HepG2 (cell line): ENCODE measurements around the gene MFSD12. TPM values are rescaled to one million over a fixed set of nuclear protein-coding genes. Genes with fewer than 3 reads are reported as not detected.

Experiments used
- CEBPB ChIP-seq: IDR thresholded peaks from 2 replicates; pipeline ENCODE4 v1.6.1; 2011; ENCODE audit warnings: low read depth, low read length, improper control_type of control experiment, borderline replicate concordance
- FLYWCH1 ChIP-seq: sonication (generic); formaldehyde crosslinking; IDR thresholded peaks from 2 replicates; pipeline ENCODE4 v1.8.1; 2023; ENCODE audit warnings: mild to moderate bottlenecking, missing genetic modification reagents
- KDM1A ChIP-seq: IDR thresholded peaks from 2 replicates; pipeline ENCODE4 v1.6.1; 2016; ENCODE audit warnings: missing compliant biosample characterization
- ONECUT2 ChIP-seq: sonication (generic); formaldehyde crosslinking; IDR thresholded peaks from 2 replicates; pipeline ENCODE4 v1.4.0; 2020; ENCODE audit warnings: missing genetic modification reagents
- SP1 ChIP-seq, 2 experiments: fragments of 450-650 bp in 1 of 2; sonication (generic) in 1 of 2; formaldehyde crosslinking in 1 of 2; IDR thresholded peaks; 2 replicates each; pipeline versions ENCODE4 v1.4.0 to v1.6.1; 2016 to 2020; ENCODE audit warnings: missing genetic modification reagents in 1 of 2
- SP5 ChIP-seq: IDR thresholded peaks from 2 replicates; pipeline ENCODE4 v1.6.1; 2016; ENCODE audit warnings: low read depth, borderline replicate concordance
- ZFX ChIP-seq: sonication (generic); formaldehyde crosslinking; IDR thresholded peaks from 2 replicates; pipeline ENCODE4 v1.4.0; 2020; ENCODE audit warnings: mild to moderate bottlenecking, low read depth, missing genetic modification reagents, moderate library complexity
- ZNF251 ChIP-seq: sonication (generic); formaldehyde crosslinking; IDR thresholded peaks from 2 replicates; pipeline ENCODE4 v1.9.0; 2021; ENCODE audit warnings: mild to moderate bottlenecking, missing genetic modification reagents
- ZNF34 ChIP-seq: sonication (generic); formaldehyde crosslinking; IDR thresholded peaks from 2 replicates; pipeline ENCODE4 v1.4.0; 2020; ENCODE audit warnings: mild to moderate bottlenecking, missing genetic modification reagents, borderline replicate concordance
- ZNF367 ChIP-seq: sonication (generic); formaldehyde crosslinking; IDR thresholded peaks from 2 replicates; pipeline ENCODE4 v1.4.0; 2020; ENCODE audit warnings: missing genetic modification reagents, borderline replicate concordance
- ZNF777 ChIP-seq: sonication (generic); formaldehyde crosslinking; IDR thresholded peaks from 2 replicates; pipeline ENCODE4 v1.4.0; 2020; ENCODE audit warnings: missing genetic modification reagents
- polyA plus RNA-seq, 8 experiments: library from polyadenylated mRNA; depleted of rRNA in 3 of 8; stranded (reverse) in 7 of 8; unstranded in 1 of 8; fragments of >200 nt; fragmentation: Illumina TruSeq in 4 of 8; extraction: Trizol in 4 of 8; gene quantifications; 2 replicates each; pipeline versions ENCODE4 v1.2.1 to v1.2.3, GENCODE V29; 2011 to 2016; ENCODE audit warnings: low read depth in 4 of 8, missing spikeins in 1 of 8, mixed read lengths in 1 of 8; ENCODE audit not compliant: insufficient read depth in 1 of 8
- total RNA-seq, 5 experiments: library from RNA; depleted of rRNA; stranded (reverse); fragments of >200 nt; fragmentation: Illumina TruSeq; extraction: Trizol; gene quantifications; 2 replicates each; pipeline ENCODE4 v1.2.3, GENCODE V29; 2016; ENCODE audit warnings: low read depth in 1 of 5
- TF ChIP-seq, protein P1 (sequence below): sonication (generic); formaldehyde crosslinking; IDR thresholded peaks from 2 replicates; pipeline ENCODE4 v1.4.0; 2020; ENCODE audit warnings: missing genetic modification reagents
- TF ChIP-seq, protein P2 (sequence below): sonication (generic); formaldehyde crosslinking; IDR thresholded peaks from 2 replicates; pipeline ENCODE4 v1.9.0; 2022; ENCODE audit warnings: low read depth, missing genetic modification reagents

Gene MFSD12
- total and polyA plus RNA-seq, 2 of the 13 experiments (the other 11 are each of a cell fraction or from before 2014, with no cell fraction given): 27.2 to 29.1 TPM

DNA sequence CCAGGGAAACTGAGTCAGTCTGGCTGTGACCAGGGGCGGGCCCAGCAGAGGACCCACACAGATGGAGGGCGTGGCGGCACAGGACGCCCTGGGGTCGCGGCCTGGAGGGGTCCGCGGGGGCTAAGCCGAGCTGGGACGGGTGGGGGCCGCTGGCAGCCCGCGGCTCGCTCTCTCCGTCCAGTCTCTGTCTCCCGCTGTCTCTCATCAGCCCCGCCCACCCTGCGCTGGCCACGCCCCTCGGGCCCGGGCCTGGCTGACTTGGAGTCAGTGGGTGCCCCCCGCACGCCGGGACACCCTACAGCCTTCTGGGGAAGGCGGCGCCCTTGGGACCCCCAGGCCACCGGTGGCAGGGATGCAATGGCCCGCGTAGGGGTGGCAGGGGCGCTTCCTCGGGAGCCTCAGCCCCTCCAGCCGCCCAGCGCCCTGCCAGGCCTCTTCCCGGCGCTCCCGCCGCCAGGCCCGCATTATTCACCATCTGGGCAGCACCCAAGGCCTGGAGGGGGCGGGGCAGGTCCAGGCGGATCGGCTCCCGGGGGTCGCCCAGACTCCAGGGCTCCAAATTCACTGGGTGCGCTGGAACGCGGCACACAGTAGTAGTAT lies 49.4 kb upstream of the MFSD12 start, which contains the start of gene TBXA2R (continued):
- TF ChIP-seq SP5 (CRISPR knock-in tag) (peak; percentile 17; the same call in 1 of the 2 replicates), CEBPB (no peak), KDM1A (CRISPR knock-in tag) (no peak), ZNF777 (0 out of 2 replicates have a peak, but pooled peaks have one; percentile 63), ZNF251 (CRISPR knock-in tag) (no peak), ZFX (CRISPR knock-in tag) (peak; percentile 61), ZNF34 (no peak), ONECUT2 (CRISPR knock-in tag) (no peak), FLYWCH1 (CRISPR knock-in tag) (no peak), SP1 (IDR thresholded peaks at IDR 0.05) (no peak), SP1 (CRISPR knock-in tag; IDR thresholded peaks at IDR 0.05) (peak; percentile 60; the same call in 1 of the 2 replicates), ZNF367 (no peak)
- TF ChIP-seq, protein P1, sequence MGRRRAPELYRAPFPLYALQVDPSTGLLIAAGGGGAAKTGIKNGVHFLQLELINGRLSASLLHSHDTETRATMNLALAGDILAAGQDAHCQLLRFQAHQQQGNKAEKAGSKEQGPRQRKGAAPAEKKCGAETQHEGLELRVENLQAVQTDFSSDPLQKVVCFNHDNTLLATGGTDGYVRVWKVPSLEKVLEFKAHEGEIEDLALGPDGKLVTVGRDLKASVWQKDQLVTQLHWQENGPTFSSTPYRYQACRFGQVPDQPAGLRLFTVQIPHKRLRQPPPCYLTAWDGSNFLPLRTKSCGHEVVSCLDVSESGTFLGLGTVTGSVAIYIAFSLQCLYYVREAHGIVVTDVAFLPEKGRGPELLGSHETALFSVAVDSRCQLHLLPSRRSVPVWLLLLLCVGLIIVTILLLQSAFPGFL: no peak
- TF ChIP-seq, protein P2, sequence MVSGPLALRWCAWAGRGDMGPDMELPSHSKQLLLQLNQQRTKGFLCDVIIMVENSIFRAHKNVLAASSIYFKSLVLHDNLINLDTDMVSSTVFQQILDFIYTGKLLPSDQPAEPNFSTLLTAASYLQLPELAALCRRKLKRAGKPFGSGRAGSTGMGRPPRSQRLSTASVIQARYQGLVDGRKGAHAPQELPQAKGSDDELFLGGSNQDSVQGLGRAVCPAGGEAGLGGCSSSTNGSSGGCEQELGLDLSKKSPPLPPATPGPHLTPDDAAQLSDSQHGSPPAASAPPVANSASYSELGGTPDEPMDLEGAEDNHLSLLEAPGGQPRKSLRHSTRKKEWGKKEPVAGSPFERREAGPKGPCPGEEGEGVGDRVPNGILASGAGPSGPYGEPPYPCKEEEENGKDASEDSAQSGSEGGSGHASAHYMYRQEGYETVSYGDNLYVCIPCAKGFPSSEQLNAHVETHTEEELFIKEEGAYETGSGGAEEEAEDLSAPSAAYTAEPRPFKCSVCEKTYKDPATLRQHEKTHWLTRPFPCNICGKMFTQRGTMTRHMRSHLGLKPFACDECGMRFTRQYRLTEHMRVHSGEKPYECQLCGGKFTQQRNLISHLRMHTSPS (CRISPR knock-in tag): 0 out of 2 replicates have a peak, but pooled peaks have one; percentile 5
